GF-D8 (cell line): ENCODE results near the gene PSD2.

Experiments used
- DNase-seq: peaks from one replicate; lab custom pipeline; 2025; lab: John Stamatoyannopoulos, UW

The PSD2 gene

GRCh38 chr5:139763930-139764791, 31.4 kb upstream of the PSD2 start:
- DNase-seq, result no peak

GRCh38 chr5:139764886-139765408, 30.7 kb upstream of the PSD2 start:
- no peak for DNase-seq

DNA sequence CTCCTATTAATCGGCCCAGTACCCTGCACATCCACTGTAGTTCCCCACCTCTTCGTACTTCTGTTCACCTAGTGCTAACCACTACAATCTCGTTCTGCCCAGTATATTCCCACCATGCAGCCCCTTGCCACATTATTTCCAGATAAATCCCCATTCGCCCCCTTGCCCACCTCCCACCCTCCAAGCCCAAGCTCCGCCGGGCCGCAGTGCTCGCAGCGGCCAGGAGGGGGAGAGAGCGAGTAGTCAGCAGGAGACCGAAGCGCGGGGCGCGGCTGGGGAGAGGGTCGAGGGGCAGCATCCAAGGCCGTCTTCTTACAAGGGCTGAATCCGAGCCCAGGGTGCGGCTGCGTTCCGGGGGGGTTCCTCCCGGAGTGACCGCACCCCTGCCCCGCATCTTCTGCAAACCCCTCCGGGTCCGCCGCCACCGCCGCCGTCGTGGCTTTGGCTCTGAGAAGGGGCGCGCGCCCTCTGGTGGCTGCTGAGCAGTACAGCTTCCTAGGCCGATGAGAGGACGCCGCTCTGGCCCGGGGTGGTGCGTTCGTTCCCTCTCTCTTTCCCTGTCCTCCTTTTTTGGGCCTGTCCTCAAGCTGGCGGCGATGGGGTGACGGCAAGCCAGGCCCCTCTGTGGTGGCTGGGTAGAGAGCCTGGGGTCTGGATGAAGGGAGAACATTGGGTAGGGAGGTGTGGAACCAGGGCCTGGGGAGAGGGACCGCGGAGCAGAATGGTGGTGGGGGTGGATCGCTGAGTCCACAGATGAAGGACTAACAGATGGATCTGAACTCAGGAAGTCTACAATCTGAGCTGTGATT, 30.0 kb upstream of the PSD2 start:
- DNase-seq, result no peak

GRCh38 chr5:139767960-139768359, 27.6 kb upstream of the PSD2 start:
- no peak for DNase-seq

DNA sequence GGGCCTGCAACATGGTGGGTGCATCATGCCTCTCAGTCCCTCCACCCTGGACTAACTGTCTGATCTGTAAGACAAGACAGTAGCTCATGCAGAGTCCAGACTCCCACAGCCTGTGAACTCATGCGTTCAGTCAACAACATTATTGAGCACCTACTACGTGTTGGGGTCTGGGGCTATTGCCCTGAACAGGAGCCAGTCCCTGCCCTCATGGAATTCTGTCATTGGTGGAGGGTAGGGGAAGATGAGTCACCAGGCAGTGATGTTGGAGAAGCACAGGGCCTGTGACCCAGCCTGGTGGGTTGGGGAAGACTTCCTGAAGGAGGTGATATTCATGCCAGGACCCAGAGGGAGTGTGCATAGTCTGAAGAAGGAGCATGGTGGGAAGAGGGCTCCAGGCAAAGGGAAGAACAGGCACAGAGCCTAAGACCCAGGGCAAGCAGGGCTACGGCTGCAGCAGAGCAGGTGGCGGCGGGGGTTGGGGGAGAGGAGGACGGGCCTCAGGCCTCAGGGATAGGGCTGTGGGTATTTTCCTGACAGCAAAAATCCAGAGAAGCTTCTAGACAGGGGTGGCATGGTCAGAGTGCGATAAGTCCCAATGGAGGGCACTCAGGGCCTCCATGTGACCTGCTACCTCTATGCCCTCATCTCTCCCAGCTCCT, 26.7 kb upstream of the PSD2 start:
- no peak for DNase-seq

DNA sequence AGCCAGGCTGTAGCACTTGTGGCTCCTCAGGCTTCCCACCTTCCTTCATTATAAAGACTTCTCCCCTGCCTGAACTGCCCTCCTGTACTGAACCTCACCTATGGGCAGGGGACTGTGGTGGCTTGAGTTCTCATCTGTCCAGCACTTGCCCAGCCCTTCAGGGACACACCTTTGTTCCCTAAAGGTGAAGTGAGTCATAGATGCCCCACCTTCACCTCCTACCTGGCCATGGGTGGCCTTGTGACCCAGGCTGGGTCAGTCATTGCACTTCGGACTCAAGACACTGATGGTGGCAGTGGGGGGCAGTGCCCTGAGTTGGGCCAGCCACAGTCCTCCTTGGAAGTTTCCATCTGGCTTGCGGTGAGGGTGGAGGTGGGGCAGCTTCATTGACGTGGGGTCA, 26.1 kb upstream of the PSD2 start:
- no peak for DNase-seq

DNA sequence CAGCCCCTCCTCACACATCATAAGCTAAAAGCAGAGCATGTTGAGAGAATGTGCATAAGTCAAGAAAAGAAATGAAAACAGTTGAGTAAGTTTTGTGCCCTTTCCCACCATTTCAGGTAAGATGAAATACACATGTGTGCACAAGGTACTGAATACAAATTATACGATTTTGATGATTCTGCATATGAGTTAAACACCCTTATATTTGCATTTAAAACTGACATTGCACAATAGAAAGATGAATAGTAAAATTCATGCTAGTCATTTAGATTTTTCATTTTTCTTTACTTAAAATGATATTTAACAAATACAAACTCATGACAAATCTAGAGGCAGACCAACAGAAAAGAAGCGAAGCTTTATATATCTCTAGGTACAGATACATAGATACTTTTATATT, 24.9 kb upstream of the PSD2 start:
- DNase-seq, result no peak

DNA sequence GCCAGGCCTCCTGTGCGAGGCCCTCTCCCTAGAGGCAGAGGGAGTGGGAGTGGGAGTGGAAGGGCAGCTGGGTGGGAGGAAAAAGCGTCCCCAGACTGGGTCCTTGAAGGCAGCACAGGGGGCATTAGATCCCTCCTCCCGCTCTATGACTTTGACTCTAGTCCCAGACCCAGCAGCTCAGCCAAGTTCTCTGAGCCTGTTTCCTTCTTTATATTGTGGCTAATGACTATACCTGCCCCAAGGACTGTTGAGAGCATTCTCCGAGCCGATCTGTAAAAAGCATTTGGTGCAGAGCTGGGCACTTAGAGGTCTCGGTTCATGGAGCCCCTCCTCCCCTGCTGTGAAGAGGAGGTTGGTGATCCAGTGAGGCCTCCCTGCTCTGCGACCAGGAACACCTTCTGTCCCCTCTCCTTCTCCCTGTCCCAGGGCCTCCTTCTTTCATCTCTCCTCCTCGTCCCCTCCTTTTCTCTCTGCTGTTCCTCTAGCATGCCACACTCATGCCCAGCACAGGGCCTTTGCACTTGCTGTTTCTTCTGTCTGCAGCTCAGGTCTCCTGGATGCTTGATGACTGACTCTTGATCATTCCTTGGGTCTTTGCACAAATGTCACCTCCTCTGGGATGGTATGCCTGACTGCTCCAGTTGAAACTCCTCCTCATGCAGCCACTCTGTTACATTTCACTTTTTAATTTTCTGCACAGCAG, 23.4 kb upstream of the PSD2 start:
- DNase-seq, result no peak

- DNase-seq, result no peak
These were observed 22.5 kb upstream of the PSD2 start for GRCh38 chr5:139772927-139773690.

GRCh38 chr5:139774980-139775661, 20.5 kb upstream of the PSD2 start:
- DNase-seq, result no peak

DNA sequence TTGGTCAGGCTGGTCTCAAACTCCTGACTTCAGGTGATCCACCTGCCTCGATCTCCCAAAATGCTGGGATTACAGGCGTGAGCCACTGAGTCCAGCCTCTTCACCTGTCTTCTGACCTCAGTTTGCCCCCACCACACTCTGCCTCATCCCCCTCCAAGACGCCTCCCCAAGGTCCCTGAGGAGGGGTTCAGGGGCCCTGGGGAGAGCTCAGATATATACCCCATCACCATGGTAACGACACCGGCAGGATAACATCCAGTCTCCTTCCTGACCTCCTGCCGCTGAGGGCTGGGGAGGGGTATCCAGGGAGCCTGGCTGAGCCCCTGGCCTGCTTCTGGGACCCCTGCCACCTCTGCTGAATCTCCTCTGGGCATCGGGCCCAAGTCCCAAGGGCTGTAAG, 19.7 kb upstream of the PSD2 start:
- DNase-seq, result no peak

DNA sequence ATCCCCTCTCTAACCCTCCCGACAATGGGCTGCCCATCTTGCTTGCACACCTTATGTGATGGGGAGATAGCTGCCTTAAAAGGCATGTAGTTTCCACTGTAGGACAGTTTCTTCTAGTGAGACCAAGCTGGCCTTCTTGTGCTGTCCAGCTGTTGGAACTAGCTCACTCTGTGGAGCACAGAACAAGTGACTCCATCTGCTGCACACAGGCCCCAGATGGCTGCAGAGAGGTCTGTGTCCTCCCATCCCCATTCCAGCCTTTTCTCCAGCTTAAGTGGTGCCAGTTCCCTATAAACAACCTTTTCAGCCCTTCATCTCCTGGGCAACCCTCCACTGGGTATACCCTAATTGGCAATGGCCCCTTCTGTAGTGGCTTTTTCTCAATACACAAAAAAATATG, 18.7 kb upstream of the PSD2 start:
- DNase-seq, result no peak

DNA sequence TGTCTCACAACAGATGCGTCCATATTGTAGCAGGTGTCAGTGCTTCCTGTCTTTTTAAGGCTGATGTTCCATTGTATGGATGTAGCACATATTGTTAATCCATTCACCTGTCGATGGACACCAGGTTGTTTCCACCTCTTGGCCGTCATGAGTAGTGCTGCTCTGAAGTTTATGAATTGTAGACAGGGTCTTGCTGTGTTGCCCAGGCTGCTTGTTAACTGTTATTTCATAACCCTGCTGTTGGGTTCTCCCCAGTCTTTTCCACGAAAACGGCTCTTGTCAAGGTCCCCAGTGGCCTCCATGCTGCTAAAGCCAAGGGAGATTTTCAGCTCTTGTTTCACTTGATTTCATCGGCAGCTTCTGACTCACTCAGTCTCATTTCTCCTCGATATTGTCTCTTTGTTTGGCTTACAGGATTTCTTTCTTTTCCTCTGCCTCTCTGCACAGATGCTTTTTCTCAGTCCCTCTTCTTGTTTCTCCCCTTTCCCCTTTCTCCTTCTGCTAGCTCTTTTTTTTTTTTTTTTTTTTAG, 12.1 kb upstream of the PSD2 start:
- no peak for DNase-seq

DNA sequence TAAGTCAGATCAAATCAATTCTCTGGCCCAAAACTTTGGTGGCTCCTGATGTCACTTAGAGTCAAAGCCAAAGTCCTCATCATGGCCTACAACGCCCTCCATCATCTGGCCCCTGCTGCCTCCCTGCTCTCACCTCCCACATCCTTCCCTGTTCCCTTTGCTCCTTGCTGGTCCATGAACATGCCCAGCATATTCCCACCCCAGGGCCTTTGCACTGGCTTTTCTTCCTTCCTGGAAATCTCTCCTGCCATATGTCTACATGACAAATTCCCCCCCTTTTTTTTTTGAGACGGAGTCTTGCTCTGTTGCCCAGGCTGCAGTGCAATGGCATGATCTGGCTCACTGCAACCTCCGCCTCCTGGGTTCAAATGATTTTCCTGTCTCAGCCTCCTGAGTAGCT, 11.1 kb upstream of the PSD2 start:
- DNase-seq, result no peak

DNA sequence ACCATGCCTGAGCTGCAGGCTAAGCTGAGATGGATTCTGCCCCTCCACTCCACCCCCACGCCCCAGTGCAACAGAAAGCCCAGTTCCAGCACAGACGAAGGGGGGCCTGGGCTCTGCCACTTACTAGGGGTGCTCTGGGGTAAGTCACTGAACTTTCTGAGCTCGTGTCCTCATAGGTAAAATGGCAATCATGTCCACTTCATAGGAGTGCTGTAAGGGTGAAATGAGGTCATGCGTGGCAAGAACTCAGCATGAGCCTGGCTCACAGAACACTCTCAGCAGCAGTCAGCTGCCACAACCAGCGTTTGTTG, 8.4 kb upstream of the PSD2 start:
- no peak for DNase-seq

GRCh38 chr5:139787568-139788293, 7.9 kb upstream of the PSD2 start:
- peak; percentile 1 for DNase-seq

DNA sequence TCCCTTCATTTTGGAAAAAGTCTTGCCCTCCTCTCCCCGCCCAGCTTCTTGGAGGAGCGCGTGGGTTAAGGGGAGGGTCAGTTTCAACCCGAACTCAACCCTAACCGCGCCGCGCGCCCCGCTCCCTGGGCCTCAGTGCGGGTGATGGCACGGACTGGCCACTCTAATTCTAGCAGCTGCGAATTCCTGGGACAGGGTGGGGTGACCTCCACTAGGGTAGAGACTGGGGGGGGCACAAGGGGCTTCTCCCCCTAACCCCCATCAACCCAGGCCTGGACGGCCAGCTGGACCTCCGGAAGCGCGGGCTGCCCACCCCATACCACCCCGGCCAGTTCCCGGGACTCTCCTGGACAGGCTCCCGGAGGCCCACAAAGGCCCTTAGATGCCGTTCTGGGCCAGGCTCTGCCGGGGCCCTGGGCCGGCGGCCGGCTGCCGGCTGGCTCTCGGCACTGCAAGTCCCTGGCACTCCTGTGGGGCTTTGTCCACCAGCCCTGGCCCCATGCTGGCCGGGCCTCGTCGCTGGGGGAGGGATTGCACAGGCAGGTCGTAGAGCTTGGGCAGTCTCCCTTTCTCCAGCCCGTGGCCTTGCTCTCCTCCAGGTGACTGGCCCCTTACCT, 7.2 kb upstream of the PSD2 start:
- DNase-seq, result no peak

- no peak for DNase-seq
These were observed 6.3 kb upstream of the PSD2 start for GRCh38 chr5:139789116-139789844.

GRCh38 chr5:139789845-139790189, 5.8 kb upstream of the PSD2 start:
- no peak for DNase-seq
